ENCODE results near the gene MAMDC2.

The MAMDC2 gene

GRCh38 chr9:70127036-70127435, 83.4 kb downstream of the MAMDC2 start:
- Histone ChIP-seq H3K9me3 (no peaks in the 10 kb centered on the region), H3K4me3 (no peak overlapping the region), H3K27me3 (ENCODE audit: low read depth) (0 out of 2 replicates have a peak, but pooled peaks cover 3% of the 10 kb centered on the region), H3K4me1 (no peaks in the 10 kb centered on the region), H3K36me3 (replicated peaks) (no peaks in the 10 kb centered on the region)
- in situ Hi-C loops (cut with MboI; ENCODE audit: low sequenced_read_pairs): no loop called here
- no peak for DNase-seq (ENCODE audit: low spot score in 2 of 2)

GRCh38 chr9:70127540-70128416, 84.1 kb downstream of the MAMDC2 start:
- no peak for DNase-seq (ENCODE audit: low spot score in 2 of 2)
- H3K9me3 ChIP-seq: no peaks in the 10 kb centered on the region
- H3K27me3 ChIP-seq (ENCODE audit: low read depth): 0 out of 2 replicates have a peak, but pooled peaks cover 3% of the 10 kb centered on the region
- H3K4me1 ChIP-seq: no peaks in the 10 kb centered on the region
- in situ Hi-C loops (cut with MboI; ENCODE audit: low sequenced_read_pairs): no loop called here
- H3K36me3 ChIP-seq (replicated peaks): no peaks in the 10 kb centered on the region
- no peak overlapping the region for H3K4me3 ChIP-seq

GRCh38 chr9:70130266-70130665, 86.6 kb downstream of the MAMDC2 start:
- DNase-seq (ENCODE audit: low spot score in 2 of 2): no peak
- H3K27me3 ChIP-seq (ENCODE audit: low read depth): 0 out of 2 replicates have a peak, but pooled peaks cover 3% of the 10 kb centered on the region
- no peak overlapping the region for H3K4me3 ChIP-seq
- in situ Hi-C loops (cut with MboI; ENCODE audit: low sequenced_read_pairs): no loop called here
- H3K9me3 ChIP-seq: no peaks in the 10 kb centered on the region
- no peaks in the 10 kb centered on the region for H3K36me3 ChIP-seq (replicated peaks)
- no peaks in the 10 kb centered on the region for H3K4me1 ChIP-seq

- Histone ChIP-seq H3K36me3 (replicated peaks) (no peaks in the 10 kb centered on the region), H3K4me1 (no peaks in the 10 kb centered on the region), H3K4me3 (no peak overlapping the region), H3K27me3 (ENCODE audit: low read depth) (0 out of 2 replicates have a peak, but pooled peaks cover 3% of the 10 kb centered on the region), H3K9me3 (no peaks in the 10 kb centered on the region)
- in situ Hi-C loops (cut with MboI; ENCODE audit: low sequenced_read_pairs): no loop called here
- DNase-seq (ENCODE audit: low spot score in 2 of 2): no peak
These were observed 87.6 kb downstream of the MAMDC2 start for GRCh38 chr9:70131296-70131695.

GRCh38 chr9:70133253-70134208, 89.9 kb downstream of the MAMDC2 start:
- no peak for DNase-seq (ENCODE audit: low spot score in 2 of 2)
- Histone ChIP-seq H3K9me3 (no peaks in the 10 kb centered on the region), H3K4me3 (no peak overlapping the region), H3K4me1 (no peaks in the 10 kb centered on the region), H3K27me3 (ENCODE audit: low read depth) (no peaks in the 10 kb centered on the region), H3K36me3 (replicated peaks) (no peaks in the 10 kb centered on the region)
- in situ Hi-C loops (cut with MboI; ENCODE audit: low sequenced_read_pairs): no loop called here

- in situ Hi-C loops (cut with MboI; ENCODE audit: low sequenced_read_pairs): no loop called here
- no peaks in the 10 kb centered on the region for H3K36me3 ChIP-seq (replicated peaks)
- H3K27me3 ChIP-seq (ENCODE audit: low read depth): no peaks in the 10 kb centered on the region
- no peak for DNase-seq (ENCODE audit: low spot score in 2 of 2)
- H3K9me3 ChIP-seq: no peaks in the 10 kb centered on the region
- no peaks in the 10 kb centered on the region for H3K4me1 ChIP-seq
- no peak overlapping the region for H3K4me3 ChIP-seq
These were observed 90.7 kb downstream of the MAMDC2 start for GRCh38 chr9:70134360-70134759.

- Histone ChIP-seq H3K4me1 (no peaks in the 10 kb centered on the region), H3K27me3 (ENCODE audit: low read depth) (no peaks in the 10 kb centered on the region), H3K36me3 (replicated peaks) (no peaks in the 10 kb centered on the region), H3K9me3 (no peaks in the 10 kb centered on the region), H3K4me3 (no peak overlapping the region)
- no peak for DNase-seq (ENCODE audit: low spot score in 2 of 2)
- in situ Hi-C loops (cut with MboI; ENCODE audit: low sequenced_read_pairs): no loop called here
These were observed 91.5 kb downstream of the MAMDC2 start for GRCh38 chr9:70135176-70135575.

- H3K4me1 ChIP-seq: peaks cover 3% of the 10 kb centered on the region; the same call in 1 of the 2 replicates
- H3K27me3 ChIP-seq (ENCODE audit: low read depth): no peaks in the 10 kb centered on the region
- H3K36me3 ChIP-seq (replicated peaks): no peaks in the 10 kb centered on the region
- in situ Hi-C loops (cut with MboI; ENCODE audit: low sequenced_read_pairs): no loop called here
- no peaks in the 10 kb centered on the region; the same call in 1 of the 2 replicates for H3K9me3 ChIP-seq
- H3K4me3 ChIP-seq: no peak overlapping the region
- DNase-seq (ENCODE audit: low spot score in 2 of 2): no peak
These were observed 93.0 kb downstream of the MAMDC2 start for GRCh38 chr9:70136632-70137031.

GRCh38 chr9:70137577-70137976, 93.9 kb downstream of the MAMDC2 start:
- Histone ChIP-seq H3K9me3 (no peaks in the 10 kb centered on the region; the same call in 1 of the 2 replicates), H3K4me3 (no peak overlapping the region), H3K36me3 (replicated peaks) (no peaks in the 10 kb centered on the region), H3K4me1 (peaks cover 3% of the 10 kb centered on the region; the same call in 1 of the 2 replicates), H3K27me3 (ENCODE audit: low read depth) (no peaks in the 10 kb centered on the region)
- DNase-seq (ENCODE audit: low spot score in 2 of 2): no peak
- in situ Hi-C loops (cut with MboI; ENCODE audit: low sequenced_read_pairs): no loop called here

- no peak overlapping the region for H3K4me3 ChIP-seq
- no peaks in the 10 kb centered on the region for H3K27me3 ChIP-seq (ENCODE audit: low read depth)
- in situ Hi-C loops (cut with MboI; ENCODE audit: low sequenced_read_pairs): no loop called here
- peaks cover 3% of the 10 kb centered on the region; the same call in 1 of the 2 replicates for H3K4me1 ChIP-seq
- DNase-seq (ENCODE audit: low spot score in 2 of 2): no peak
- no peaks in the 10 kb centered on the region; the same call in 1 of the 2 replicates for H3K9me3 ChIP-seq
- no peaks in the 10 kb centered on the region for H3K36me3 ChIP-seq (replicated peaks)
These were observed 98.5 kb downstream of the MAMDC2 start for GRCh38 chr9:70142101-70142500.

- in situ Hi-C loops (cut with MboI; ENCODE audit: low sequenced_read_pairs): no loop called here
- no peak for DNase-seq (ENCODE audit: low spot score in 2 of 2)
- H3K4me3 ChIP-seq: no peak overlapping the region
- no peaks in the 10 kb centered on the region; the same call in 1 of the 2 replicates for H3K9me3 ChIP-seq
- H3K4me1 ChIP-seq: peaks cover 3% of the 10 kb centered on the region; the same call in 1 of the 2 replicates
- H3K36me3 ChIP-seq (replicated peaks): no peaks in the 10 kb centered on the region
- H3K27me3 ChIP-seq (ENCODE audit: low read depth): no peaks in the 10 kb centered on the region
These were observed 99.9 kb downstream of the MAMDC2 start for GRCh38 chr9:70143394-70144130.

GRCh38 chr9:70144131-70144503, 100.5 kb downstream of the MAMDC2 start:
- no peak for DNase-seq (ENCODE audit: low spot score in 2 of 2)
- Histone ChIP-seq H3K9me3 (no peaks in the 10 kb centered on the region; the same call in 1 of the 2 replicates), H3K4me3 (no peak overlapping the region), H3K27me3 (ENCODE audit: low read depth) (no peaks in the 10 kb centered on the region), H3K36me3 (replicated peaks) (no peaks in the 10 kb centered on the region), H3K4me1 (peaks cover 3% of the 10 kb centered on the region; the same call in 1 of the 2 replicates)
- in situ Hi-C loops (cut with MboI; ENCODE audit: low sequenced_read_pairs): no loop called here

- Histone ChIP-seq H3K27me3 (ENCODE audit: low read depth) (no peaks in the 10 kb centered on the region), H3K4me3 (no peak overlapping the region), H3K36me3 (replicated peaks) (no peaks in the 10 kb centered on the region), H3K4me1 (peaks cover 3% of the 10 kb centered on the region; the same call in 1 of the 2 replicates), H3K9me3 (no peaks in the 10 kb centered on the region; the same call in 1 of the 2 replicates)
- in situ Hi-C loops (cut with MboI; ENCODE audit: low sequenced_read_pairs): no loop called here
- no peak for DNase-seq (ENCODE audit: low spot score in 2 of 2)
These were observed 102.3 kb downstream of the MAMDC2 start for GRCh38 chr9:70145981-70146380.
